Measurements from ENCODE around the gene P2RY1.
"Not testable (repeated sequence)": the region's sequence is repeated elsewhere in the genome, so short reads cannot be mapped to it uniquely, and the experiment has no call there.

P2RY1 gene

GRCh38 chr3:152839511-152839910, 4.6 kb downstream of the P2RY1 start:
- no peak for DNase-seq (ENCODE audit: low read depth in 2 of 2)

DNA sequence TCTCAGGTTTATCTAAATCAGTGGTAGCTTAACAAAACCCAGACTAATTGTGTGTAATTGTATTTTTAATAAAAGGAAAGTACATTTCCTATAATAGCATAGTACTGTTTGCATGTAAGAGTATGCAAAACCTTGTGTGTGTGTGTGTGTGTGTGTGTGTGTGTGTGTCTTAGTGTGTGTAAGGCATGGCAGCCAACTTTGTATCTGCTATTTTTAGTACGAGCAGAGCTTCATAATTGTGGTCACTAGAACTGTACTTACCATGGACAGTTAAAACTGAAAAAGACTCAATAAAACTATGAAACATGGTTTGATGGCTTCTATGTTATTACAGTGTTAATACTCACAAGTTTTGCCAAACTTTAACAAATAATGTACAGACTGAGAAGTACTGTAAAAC, 6.2 kb downstream of the P2RY1 start:
- no peak for DNase-seq (ENCODE audit: low read depth in 2 of 2)

DNA sequence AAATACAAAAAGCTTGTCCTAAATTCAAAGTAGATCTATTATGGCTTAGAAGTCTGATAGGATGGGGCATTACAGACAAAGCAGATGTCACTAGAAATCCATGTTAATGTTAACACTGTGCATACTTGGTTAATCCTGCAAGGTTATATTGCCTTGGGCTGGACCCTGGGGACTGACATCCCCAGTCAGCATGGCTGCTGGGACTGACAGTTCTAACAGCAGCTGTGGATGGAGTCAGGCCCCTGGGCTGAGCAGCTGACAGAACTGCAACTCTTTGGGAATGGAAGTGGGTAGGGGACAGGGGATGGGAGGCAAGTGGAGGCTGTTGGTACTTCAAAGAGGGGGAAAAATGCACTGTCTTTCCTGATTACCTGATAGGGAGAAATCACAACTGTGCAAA, 7.5 kb downstream of the P2RY1 start:
- DNase-seq (ENCODE audit: low read depth in 2 of 2): no peak

- DNase-seq (ENCODE audit: low read depth in 2 of 2): no peak
Observed at GRCh38 chr3:152843955-152844354, 9.0 kb downstream of the P2RY1 start.

DNA sequence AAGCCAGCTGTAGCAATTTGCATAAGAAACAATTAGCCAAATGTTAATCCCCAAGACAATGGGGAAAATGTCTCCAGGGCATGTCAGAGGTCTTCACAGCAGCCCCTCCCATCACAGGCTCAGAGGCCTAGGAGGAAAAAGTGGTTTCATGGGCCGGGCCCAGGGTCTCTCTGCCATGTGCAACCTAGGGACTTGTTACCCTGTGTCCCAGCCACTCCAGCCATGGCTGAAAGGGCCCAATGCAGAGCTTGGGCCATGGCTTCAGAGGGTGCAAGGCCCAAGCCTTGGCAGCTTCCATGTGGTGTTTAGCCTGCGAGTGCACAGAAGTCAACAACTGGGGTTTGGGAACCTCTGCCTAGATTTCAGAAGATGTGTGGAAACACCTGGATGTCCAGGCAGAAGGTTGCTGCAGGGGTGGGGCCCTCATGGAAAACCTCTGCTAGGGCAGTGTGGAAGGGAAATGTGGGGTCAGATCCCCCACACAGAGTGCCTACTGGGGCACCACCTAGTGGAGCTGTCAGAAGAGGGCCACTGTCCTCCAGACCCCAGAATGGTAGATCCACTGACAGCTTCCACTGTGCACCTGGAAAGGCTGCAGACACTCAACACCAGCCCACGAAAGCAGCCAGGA, 11.8 kb downstream of the P2RY1 start:
- DNase-seq (ENCODE audit: low read depth in 2 of 2): not testable (repeated sequence)

DNA sequence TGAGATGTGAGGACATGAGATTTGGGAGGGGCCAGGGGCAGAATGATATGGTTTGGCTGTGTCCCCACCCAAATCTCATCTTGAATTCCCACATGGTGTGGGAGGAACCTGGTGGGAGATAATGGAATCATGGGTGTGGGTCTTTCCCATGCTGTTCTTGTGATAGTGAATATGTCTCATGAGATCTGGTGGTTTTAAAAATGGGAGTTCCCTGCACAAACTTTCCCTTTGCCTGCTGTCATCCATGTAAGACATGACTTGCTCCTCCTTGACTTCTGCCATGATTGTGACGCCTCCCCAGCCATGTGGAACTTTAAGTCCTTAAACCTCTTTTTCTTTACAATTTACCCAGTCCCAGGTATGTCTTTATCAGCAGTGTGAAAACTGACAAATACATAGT, 12.7 kb downstream of the P2RY1 start:
- not testable (repeated sequence) for DNase-seq (ENCODE audit: low read depth in 2 of 2)

GRCh38 chr3:152849996-152850578, 15.2 kb downstream of the P2RY1 start:
- DNase-seq (ENCODE audit: low read depth in 2 of 2): no peak

DNA sequence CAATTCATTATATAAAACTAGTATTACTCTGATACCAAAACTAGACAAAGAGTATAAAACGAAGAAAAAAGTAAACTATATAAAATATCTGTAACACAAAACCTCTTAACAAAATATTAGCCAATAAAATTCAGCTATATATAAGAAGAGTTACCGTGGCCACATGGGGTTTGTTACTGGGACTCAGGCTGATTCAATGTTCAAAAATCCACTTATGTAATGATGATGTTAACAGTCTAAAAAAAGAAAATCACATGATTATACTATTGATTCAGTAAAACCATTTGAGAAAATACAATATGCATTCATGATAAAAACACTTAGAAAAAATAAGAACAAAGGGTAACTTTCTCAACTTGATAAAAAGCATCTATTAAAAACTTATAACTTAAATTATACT, 18.3 kb downstream of the P2RY1 start:
- no peak for DNase-seq (ENCODE audit: low read depth in 2 of 2)

DNA sequence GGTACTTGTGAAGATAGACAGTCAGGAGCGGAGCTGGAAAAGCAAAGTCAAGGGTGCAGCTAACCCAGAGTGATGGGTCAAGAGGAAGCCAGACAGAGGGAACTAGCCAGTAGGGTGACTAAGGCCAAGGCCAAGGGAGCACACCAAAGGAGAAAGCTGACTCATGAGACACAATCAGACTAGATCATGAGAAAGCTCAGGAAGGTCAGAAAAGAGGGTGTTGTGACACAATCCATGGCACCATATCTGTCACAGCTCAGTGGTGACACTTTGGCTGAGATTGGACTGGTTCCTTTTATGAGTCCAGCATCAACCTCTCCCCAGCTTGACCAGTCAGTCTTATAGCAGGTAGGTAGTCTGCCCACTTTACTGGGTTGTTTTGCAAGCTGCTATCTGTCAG, 22.2 kb downstream of the P2RY1 start:
- DNase-seq (ENCODE audit: low read depth in 2 of 2): no peak

GRCh38 chr3:152858170-152858800, 23.4 kb downstream of the P2RY1 start:
- no peak for DNase-seq (ENCODE audit: low read depth in 2 of 2)

- no peak for DNase-seq (ENCODE audit: low read depth in 2 of 2)
Observed at GRCh38 chr3:152860736-152861135, 25.8 kb downstream of the P2RY1 start.

- no peak for DNase-seq (ENCODE audit: low read depth in 2 of 2)
Observed at GRCh38 chr3:152865668-152866245, 30.8 kb downstream of the P2RY1 start.

DNA sequence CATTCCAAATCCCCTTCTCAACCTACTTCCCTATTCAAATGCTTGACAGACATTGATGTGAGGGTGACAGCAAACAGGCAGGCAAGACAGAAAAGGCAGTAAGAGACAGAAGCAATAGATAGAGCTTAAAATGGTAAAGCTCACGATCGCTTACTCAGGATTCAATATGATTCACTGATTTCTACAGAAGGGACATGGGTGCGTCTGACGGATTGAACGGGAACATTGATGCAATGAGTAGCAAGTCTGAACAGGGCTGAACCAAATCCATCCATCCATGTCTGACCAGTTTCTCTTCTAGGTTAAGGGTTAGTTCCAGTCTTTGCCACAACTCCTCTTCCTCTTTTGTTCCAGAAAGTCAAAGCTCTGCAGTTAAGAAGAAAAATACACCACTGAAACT, 35.1 kb downstream of the P2RY1 start:
- no peak for DNase-seq (ENCODE audit: low read depth in 2 of 2)

DNA sequence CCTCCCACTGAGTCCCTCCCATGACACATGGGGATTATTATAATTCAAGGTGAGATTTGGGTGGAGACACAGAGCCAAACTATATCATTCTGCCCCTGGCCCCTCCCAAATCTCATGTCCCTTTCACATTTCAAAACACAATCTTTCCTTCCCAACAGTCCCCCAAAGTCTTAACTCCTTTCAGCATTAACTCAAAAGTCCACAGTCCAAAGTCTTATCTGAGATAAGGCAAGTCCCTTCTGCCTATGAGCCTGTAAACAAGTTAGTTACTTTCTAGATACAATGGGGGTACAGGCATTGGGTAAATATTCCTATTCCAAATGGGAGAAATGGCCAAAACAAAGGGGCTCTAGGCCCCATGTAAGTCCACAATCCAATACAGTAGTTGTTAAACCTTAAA, 38.4 kb downstream of the P2RY1 start:
- DNase-seq (ENCODE audit: low read depth in 2 of 2): not testable (repeated sequence)

DNA sequence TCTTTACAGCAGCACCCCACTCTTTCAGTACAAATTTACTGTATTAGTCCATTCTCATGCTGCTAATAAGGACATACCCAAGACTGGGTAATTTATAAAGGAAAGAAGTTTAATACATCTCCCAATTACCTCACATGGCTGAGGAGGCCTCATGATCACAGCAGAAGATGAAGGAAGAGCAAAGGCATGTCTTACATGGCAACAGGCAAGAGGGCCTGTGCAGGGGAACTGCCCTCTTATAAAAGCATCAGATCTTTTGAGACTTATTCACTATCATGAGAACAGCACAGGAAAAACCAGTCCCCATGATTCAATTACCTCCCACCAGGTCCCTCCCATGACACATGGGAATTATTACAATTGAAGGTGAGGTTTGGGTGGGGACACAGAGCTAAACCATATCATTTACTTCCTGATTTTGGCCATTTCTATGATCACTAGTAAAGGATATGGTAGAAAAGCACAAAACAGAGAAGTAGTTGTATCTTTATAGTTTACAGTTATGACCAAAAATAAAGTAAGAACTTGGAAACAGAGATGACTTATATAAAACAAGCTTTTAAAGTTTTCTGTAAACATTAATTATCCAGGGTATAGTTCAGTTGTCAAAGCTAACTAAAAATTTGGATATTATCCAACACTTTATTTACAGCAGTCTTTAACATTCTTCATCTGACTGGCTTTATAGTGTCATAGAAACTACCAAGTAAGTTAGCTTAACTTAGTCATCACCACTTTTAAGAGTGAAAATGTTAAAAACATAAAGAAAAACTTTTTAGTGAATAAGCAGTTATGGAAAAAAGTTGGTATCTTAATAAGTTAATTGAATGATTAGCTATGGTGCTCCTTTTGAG, 40.2 kb downstream of the P2RY1 start:
- DNase-seq (ENCODE audit: low read depth in 2 of 2): no peak

- no peak for DNase-seq (ENCODE audit: low read depth in 2 of 2)
Observed at GRCh38 chr3:152879130-152879789, 44.3 kb downstream of the P2RY1 start.

DNA sequence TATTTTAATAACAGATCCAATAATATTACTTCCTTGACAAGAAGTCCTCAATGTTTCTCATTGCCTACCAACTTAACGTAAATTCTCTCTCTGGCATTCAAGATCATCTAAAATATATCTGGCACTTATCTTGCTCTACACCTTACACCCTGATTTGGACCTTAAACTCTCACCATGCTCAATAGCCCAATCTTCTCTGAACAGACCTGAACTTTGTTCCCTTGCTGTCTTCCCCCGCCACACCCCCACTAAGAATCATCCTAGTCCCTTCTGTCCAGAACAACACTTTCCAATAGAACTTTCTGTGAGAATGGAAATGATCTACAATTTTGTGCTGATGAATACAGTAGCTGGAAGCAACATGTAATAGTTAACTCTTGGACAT, 44.9 kb downstream of the P2RY1 start:
- no peak for DNase-seq (ENCODE audit: low read depth in 2 of 2)

- no peak for DNase-seq (ENCODE audit: low read depth in 2 of 2)
Observed at GRCh38 chr3:152885076-152885475, 50.1 kb downstream of the P2RY1 start.

All from stimulated activated CD4-positive, alpha-beta T cell treated with anti-CD3 and anti-CD28 coated beads, Interleukin-12 subunit alpha, Interleukin-12 subunit beta, amount 100 ng/mL, for 24 hours (primary cell).